Caco-2 (cell line): ENCODE results near the gene RPS14. TPM values are rescaled to one million over a fixed set of nuclear protein-coding genes. Genes with fewer than 3 reads are reported as not detected.

Experiments used
- BruUV-seq: library from RNA; stranded (reverse); fragments of 400-500 nt; replicated peaks from 2 replicates; lab custom pipeline; 2021; lab: Mats Ljungman, UMichigan
- CTCF ChIA-PET: fragments of 300-600 bp; sonication (Branson Sonifier 250); formaldehyde crosslinking; loops from one replicate; lab custom pipeline; 2022; ENCODE audit warnings: antibody characterized with exemption; lab: Charles Lee
- POLR2A ChIA-PET: fragments of 300-600 bp; sonication (Branson Sonifier 250); formaldehyde crosslinking; loops from one replicate; lab custom pipeline; 2022; ENCODE audit warnings: antibody characterized with exemption; lab: Charles Lee
- DNase-seq, 2 experiments: peaks; one replicate each; pipeline versions ENCODE4 v3.0.0 to v3.0.0-alpha.2; 2020 to 2022
- H3K27me3 ChIP-seq: replicated peaks from 2 replicates; pipeline ENCODE4 v1.6.0; 2011; ENCODE audit warnings: low read length; ENCODE audit not compliant: control insufficient read depth, insufficient read depth
- H3K36me3 ChIP-seq: 2 replicates; pipeline ENCODE4 v1.5.1; 2011; ENCODE audit warnings: low read length; ENCODE audit not compliant: control insufficient read depth, insufficient read depth
- H3K4me1 ChIP-seq: fragments of 250-450 bp; sonication (Bioruptor Pico); 2 replicates; pipeline ENCODE4 v1.5.1; 2020; ENCODE audit warnings: mild to moderate bottlenecking
- H3K4me3 ChIP-seq: 2 replicates; pipeline ENCODE4 v1.5.1; 2011; ENCODE audit warnings: low read depth, mild to moderate bottlenecking, control low read depth, low read length
- H3K9me3 ChIP-seq: fragments of 250-450 bp; sonication (Bioruptor Pico); 2 replicates; pipeline ENCODE4 v1.5.1; 2020; ENCODE audit warnings: mild to moderate bottlenecking, moderate library complexity
- H3K27ac Mint-ChIP-seq: one replicate; pipeline ENCODE4 v1.8.0; 2022; ENCODE audit warnings: mixed read lengths; ENCODE audit not compliant: unreplicated experiment
- H3K27me3 Mint-ChIP-seq: one replicate; pipeline ENCODE4 v1.8.0; 2022; ENCODE audit warnings: mixed read lengths; ENCODE audit not compliant: insufficient read depth, unreplicated experiment
- H3K36me3 Mint-ChIP-seq: one replicate; pipeline ENCODE4 v1.8.0; 2022; ENCODE audit warnings: mild to moderate bottlenecking, mixed read lengths; ENCODE audit not compliant: insufficient read depth, unreplicated experiment
- H3K4me1 Mint-ChIP-seq: one replicate; pipeline ENCODE4 v1.8.0; 2022; ENCODE audit warnings: low read depth, mixed read lengths; ENCODE audit not compliant: unreplicated experiment
- H3K4me3 Mint-ChIP-seq: one replicate; pipeline ENCODE4 v1.8.0; 2022; ENCODE audit warnings: mild to moderate bottlenecking, moderate library complexity, mixed read lengths; ENCODE audit not compliant: unreplicated experiment
- H3K9me3 Mint-ChIP-seq: one replicate; pipeline ENCODE4 v1.8.0; 2022; ENCODE audit warnings: mixed read lengths; ENCODE audit not compliant: unreplicated experiment
- CTCF ChIP-seq, 2 experiments: fragments of 200-600 bp in 1 of 2; IDR thresholded peaks; 1 replicate in 1 of 2; 2 replicates in 1 of 2; pipeline versions ENCODE4 v1.5.1 to v1.8.0; 2011 to 2022; ENCODE audit warnings: antibody characterized with exemption in 1 of 2, control low read depth in 1 of 2, inconsistent platforms in 1 of 2, low read depth in 1 of 2, low read length in 1 of 2, mild to moderate bottlenecking in 1 of 2, moderate library complexity in 1 of 2; ENCODE audit not compliant: insufficient read depth in 1 of 2, severe bottlenecking in 1 of 2, unreplicated experiment in 1 of 2
- intact Hi-C: fragments of 100-400 bp; cut with micrococcal nuclease; formaldehyde crosslinking; loops from one replicate; pipeline ENCODE4 v1.10.0; 2022; ENCODE audit not compliant: unreplicated experiment
- total RNA-seq: library from RNA; stranded (reverse); gene quantifications from 2 replicates; pipeline ENCODE4 v1.2.3, GENCODE V29; 2022

Gene RPS14
- total RNA-seq, 1 experiment from 2014 or later, result 2,300 TPM

- intact Hi-C loops, result loop anchor here (1.0 kb wide), 1 partner anchor 14 kb away; no protein-coding TSS in a partner anchor
- ChIA-PET CTCF (interaction anchor here (0.6 to 1.6 kb wide), 2 partner anchors 11 to 588 kb away, joined by 3 to 5 read pairs; no protein-coding TSS in a partner anchor), POLR2A (no interaction called here)
- Mint-ChIP-seq H3K4me3 (no peak overlapping the region), H3K36me3 (peaks cover 70% of the 10 kb centered on the region), H3K9me3 (no peaks in the 10 kb centered on the region), H3K27me3 (no peaks in the 10 kb centered on the region), H3K27ac (peak overlapping the region; percentile 32), H3K4me1 (peaks cover under 1% of the 10 kb centered on the region)
- no peaks in the 10 kb centered on the region for H3K27me3 ChIP-seq
- BruUV-seq, result no TSS peak
- no peak for TF ChIP-seq CTCF (IDR thresholded peaks at IDR 0.05; ENCODE audit: insufficient read depth in 1 of 2, low read depth in 1 of 2, low read length in 1 of 2, severe bottlenecking in 1 of 2, unreplicated experiment in 1 of 2)
- no peak overlapping the region for H3K4me3 ChIP-seq
- H3K4me1 ChIP-seq, result 0 out of 2 replicates have a peak, but pooled peaks cover under 1% of the 10 kb centered on the region
- no peaks in the 10 kb centered on the region for H3K9me3 ChIP-seq
- no peak for DNase-seq
- H3K36me3 ChIP-seq, result peaks cover 20% of the 10 kb centered on the region
Measured at GRCh38 chr5:150442699-150443080, 6.8 kb downstream of the RPS14 start.

- Histone ChIP-seq H3K9me3 (no peaks in the 10 kb centered on the region), H3K27me3 (no peaks in the 10 kb centered on the region), H3K36me3 (peaks cover 16% of the 10 kb centered on the region), H3K4me3 (no peak overlapping the region), H3K4me1 (no peaks in the 10 kb centered on the region)
- H3K4me3 Mint-ChIP-seq, result no peak overlapping the region
- peak overlapping the region; percentile 32 for H3K27ac Mint-ChIP-seq
- no TSS peak for BruUV-seq
- POLR2A ChIA-PET, result no interaction called here
- CTCF ChIA-PET, result interaction anchor here (0.6 to 1.6 kb wide), 2 partner anchors 11 to 587 kb away, joined by 3 to 5 read pairs; no protein-coding TSS in a partner anchor
- H3K9me3 Mint-ChIP-seq, result no peaks in the 10 kb centered on the region
- TF ChIP-seq CTCF (IDR thresholded peaks at IDR 0.05; ENCODE audit: insufficient read depth in 1 of 2, low read depth in 1 of 2, low read length in 1 of 2, severe bottlenecking in 1 of 2, unreplicated experiment in 1 of 2), result no peak
- H3K4me1 Mint-ChIP-seq, result no peaks in the 10 kb centered on the region
- no peaks in the 10 kb centered on the region for H3K27me3 Mint-ChIP-seq
- H3K36me3 Mint-ChIP-seq, result peaks cover 63% of the 10 kb centered on the region
- intact Hi-C loops, result no loop called here
- no peak for DNase-seq
Measured at GRCh38 chr5:150441813-150442698, 7.5 kb downstream of the RPS14 start.

DNA sequence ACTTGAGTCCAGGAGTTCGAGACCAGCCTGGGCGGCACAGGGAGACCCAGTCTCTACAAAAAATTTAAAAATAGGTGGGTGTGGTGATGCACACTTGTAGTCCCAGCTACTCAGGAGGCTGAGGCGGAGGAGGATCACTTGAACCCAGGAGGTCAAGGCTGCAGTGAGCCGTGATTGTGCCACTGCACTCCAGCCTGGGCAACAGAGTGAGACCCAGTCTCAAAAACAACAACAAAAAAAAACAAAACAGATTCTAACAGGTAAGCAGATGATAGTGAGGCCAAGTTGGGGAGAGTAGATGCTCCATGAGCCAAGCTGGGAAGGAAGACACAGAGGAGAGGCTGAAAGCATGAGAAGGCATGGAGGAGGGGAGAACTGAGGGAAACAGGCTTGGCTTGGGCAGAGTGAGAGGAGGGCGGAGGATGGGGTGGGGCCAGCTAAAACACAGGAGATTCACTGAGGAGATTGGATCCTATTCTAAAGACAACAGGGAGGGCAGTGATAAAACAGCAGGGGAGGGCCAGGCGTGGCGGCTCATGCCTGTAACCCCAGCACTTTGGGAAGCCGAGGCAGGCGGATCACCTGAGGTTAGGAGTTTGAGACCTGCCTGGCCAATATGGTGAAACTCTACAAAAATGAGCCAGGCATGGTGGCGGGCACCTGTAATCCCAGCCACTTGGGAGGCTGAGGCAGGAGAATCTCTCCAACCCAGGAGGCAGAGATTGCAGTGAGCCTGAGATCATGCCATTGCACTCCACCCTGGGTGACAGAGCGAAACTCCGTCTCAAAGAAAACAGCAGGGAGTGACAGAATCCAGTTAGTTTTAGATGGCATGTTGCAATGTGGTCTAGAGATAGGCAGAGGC is 8.4 kb downstream of the RPS14 start:
- H3K9me3 Mint-ChIP-seq, result no peaks in the 10 kb centered on the region
- no peak overlapping the region for H3K27ac Mint-ChIP-seq
- 0 out of 2 replicates have a peak, but pooled peaks cover 11% of the 10 kb centered on the region for H3K36me3 ChIP-seq
- DNase-seq, result no peak
- no peak for TF ChIP-seq CTCF (IDR thresholded peaks at IDR 0.05; ENCODE audit: insufficient read depth in 1 of 2, low read depth in 1 of 2, low read length in 1 of 2, severe bottlenecking in 1 of 2, unreplicated experiment in 1 of 2)
- intact Hi-C loops, result no loop called here
- no peaks in the 10 kb centered on the region for H3K4me1 Mint-ChIP-seq
- H3K4me3 ChIP-seq, result no peak overlapping the region
- no peaks in the 10 kb centered on the region for H3K27me3 ChIP-seq
- H3K4me1 ChIP-seq, result no peaks in the 10 kb centered on the region
- ChIA-PET POLR2A (no interaction called here), CTCF (interaction anchor here (1.6 to 1.8 kb wide), 2 partner anchors 8 to 10 kb away, joined by 4 to 5 read pairs; partner anchors contain the start of gene RPS14)
- no peak overlapping the region for H3K4me3 Mint-ChIP-seq
- BruUV-seq, result no TSS peak
- H3K9me3 ChIP-seq, result no peaks in the 10 kb centered on the region
- no peaks in the 10 kb centered on the region for H3K27me3 Mint-ChIP-seq
- peaks cover 55% of the 10 kb centered on the region for H3K36me3 Mint-ChIP-seq
